Ishikawa (cell line): ENCODE measurements around the gene TSPAN11.

Experiments
- CEBPB ChIP-seq: IDR thresholded peaks from 2 replicates; pipeline ENCODE4 v1.6.1; 2012
- CREB1 ChIP-seq: IDR thresholded peaks from 2 replicates; pipeline ENCODE4 v1.6.1; 2012; ENCODE audit warnings: low read depth
- EGR1 ChIP-seq: IDR thresholded peaks from 2 replicates; pipeline ENCODE4 v1.6.1; 2012
- EP300 ChIP-seq: IDR thresholded peaks from 2 replicates; pipeline ENCODE4 v1.6.1; 2012; ENCODE audit warnings: borderline replicate concordance
- FOXM1 ChIP-seq: IDR thresholded peaks from 2 replicates; pipeline ENCODE4 v1.6.1; 2012; ENCODE audit warnings: low read depth, borderline replicate concordance
- MAX ChIP-seq: IDR thresholded peaks from 2 replicates; pipeline ENCODE4 v1.6.1; 2012
- NFIC ChIP-seq: IDR thresholded peaks from 2 replicates; pipeline ENCODE4 v1.6.1; 2012
- RAD21 ChIP-seq: IDR thresholded peaks from 2 replicates; pipeline ENCODE4 v1.6.1; 2012; ENCODE audit warnings: low read depth
- TAF1 ChIP-seq: IDR thresholded peaks from 2 replicates; pipeline ENCODE4 v1.6.1; 2012; ENCODE audit warnings: low read depth, mild to moderate bottlenecking
- TCF12 ChIP-seq: IDR thresholded peaks from 2 replicates; pipeline ENCODE4 v1.6.1; 2012; ENCODE audit warnings: low read depth
- TEAD4 ChIP-seq: IDR thresholded peaks from 2 replicates; pipeline ENCODE4 v1.6.1; 2012
- USF1 ChIP-seq: IDR thresholded peaks from 2 replicates; pipeline ENCODE4 v1.6.1; 2012
- YY1 ChIP-seq: IDR thresholded peaks from 2 replicates; pipeline ENCODE4 v1.6.1; 2012; ENCODE audit warnings: low read depth
- ZBTB7A ChIP-seq: IDR thresholded peaks from 2 replicates; pipeline ENCODE4 v1.6.1; 2012; ENCODE audit warnings: low read depth
- TF ChIP-seq, protein P1 (sequence below): IDR thresholded peaks from 2 replicates; pipeline ENCODE4 v1.6.1; 2012; ENCODE audit warnings: low read depth, mild to moderate bottlenecking

TSPAN11 gene

DNA sequence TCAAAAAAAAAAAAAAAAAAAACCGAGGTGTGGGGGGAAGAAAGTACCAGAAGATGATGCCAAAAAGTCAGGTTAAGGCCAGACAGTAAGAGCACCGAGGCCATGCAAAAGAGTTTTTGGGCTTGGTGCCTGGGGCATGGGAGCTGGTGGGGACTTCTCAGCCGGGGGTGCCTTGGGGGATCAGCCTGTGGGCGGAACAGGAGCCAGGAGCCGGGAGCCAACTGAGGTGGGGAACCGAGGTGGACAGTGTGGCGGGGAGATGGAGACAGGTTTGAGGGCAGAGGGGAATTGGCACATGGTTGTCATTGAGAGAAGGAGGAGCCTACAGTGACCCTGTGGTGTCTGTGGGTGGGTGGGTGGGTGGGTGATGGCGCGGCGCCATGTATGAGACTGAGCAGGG, 33.2 kb downstream of the TSPAN11 start:
- TF ChIP-seq, protein P1, sequence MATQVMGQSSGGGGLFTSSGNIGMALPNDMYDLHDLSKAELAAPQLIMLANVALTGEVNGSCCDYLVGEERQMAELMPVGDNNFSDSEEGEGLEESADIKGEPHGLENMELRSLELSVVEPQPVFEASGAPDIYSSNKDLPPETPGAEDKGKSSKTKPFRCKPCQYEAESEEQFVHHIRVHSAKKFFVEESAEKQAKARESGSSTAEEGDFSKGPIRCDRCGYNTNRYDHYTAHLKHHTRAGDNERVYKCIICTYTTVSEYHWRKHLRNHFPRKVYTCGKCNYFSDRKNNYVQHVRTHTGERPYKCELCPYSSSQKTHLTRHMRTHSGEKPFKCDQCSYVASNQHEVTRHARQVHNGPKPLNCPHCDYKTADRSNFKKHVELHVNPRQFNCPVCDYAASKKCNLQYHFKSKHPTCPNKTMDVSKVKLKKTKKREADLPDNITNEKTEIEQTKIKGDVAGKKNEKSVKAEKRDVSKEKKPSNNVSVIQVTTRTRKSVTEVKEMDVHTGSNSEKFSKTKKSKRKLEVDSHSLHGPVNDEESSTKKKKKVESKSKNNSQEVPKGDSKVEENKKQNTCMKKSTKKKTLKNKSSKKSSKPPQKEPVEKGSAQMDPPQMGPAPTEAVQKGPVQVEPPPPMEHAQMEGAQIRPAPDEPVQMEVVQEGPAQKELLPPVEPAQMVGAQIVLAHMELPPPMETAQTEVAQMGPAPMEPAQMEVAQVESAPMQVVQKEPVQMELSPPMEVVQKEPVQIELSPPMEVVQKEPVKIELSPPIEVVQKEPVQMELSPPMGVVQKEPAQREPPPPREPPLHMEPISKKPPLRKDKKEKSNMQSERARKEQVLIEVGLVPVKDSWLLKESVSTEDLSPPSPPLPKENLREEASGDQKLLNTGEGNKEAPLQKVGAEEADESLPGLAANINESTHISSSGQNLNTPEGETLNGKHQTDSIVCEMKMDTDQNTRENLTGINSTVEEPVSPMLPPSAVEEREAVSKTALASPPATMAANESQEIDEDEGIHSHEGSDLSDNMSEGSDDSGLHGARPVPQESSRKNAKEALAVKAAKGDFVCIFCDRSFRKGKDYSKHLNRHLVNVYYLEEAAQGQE, result no peak
- TF ChIP-seq CEBPB (no peak), TAF1 (no peak), MAX (no peak), CREB1 (no peak), USF1 (no peak), TEAD4 (no peak), RAD21 (no peak), FOXM1 (no peak), ZBTB7A (no peak), EP300 (no peak), YY1 (no peak), NFIC (no peak), EGR1 (no peak), TCF12 (no peak)

- no peak for TF ChIP-seq MAX
- no peak for TF ChIP-seq ZBTB7A
- no peak for TF ChIP-seq YY1
- no peak for TF ChIP-seq RAD21
- no peak for TF ChIP-seq EGR1
- no peak for TF ChIP-seq TCF12
- TF ChIP-seq TAF1, result no peak
These were observed 34.5 kb downstream of the TSPAN11 start for GRCh38 chr12:30961030-30961429.

DNA sequence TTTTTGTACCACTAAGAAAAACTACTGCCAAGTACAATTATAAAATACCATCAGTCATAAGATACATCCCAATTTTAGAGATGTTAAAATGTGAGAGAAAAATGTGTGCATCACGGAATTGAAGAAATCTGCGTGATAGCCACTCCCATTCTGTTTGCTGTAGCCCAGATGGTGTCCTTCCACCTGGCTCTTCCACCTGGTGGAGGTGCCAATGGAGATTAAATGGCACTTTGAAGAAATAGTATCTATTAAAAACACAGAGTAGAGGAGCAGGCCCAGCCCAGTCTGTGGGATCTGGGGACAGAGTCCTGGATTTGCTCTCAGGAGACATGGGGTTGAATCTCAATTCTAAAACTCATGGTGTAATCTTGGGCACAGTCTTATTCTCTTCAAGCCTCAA, 35.5 kb downstream of the TSPAN11 start:
- TF ChIP-seq TAF1, result no peak
- no peak for TF ChIP-seq NFIC
- TF ChIP-seq MAX, result no peak

GRCh38 chr12:30963709-30964564, 37.4 kb downstream of the TSPAN11 start:
- no peak for TF ChIP-seq TEAD4
- TF ChIP-seq RAD21, result no peak
- TF ChIP-seq TAF1, result no peak
- no peak for TF ChIP-seq CREB1
- TF ChIP-seq MAX, result no peak
- no peak for TF ChIP-seq USF1
- TF ChIP-seq EGR1, result no peak
- TF ChIP-seq, protein P1, result no peak
- no peak for TF ChIP-seq YY1
- TF ChIP-seq CEBPB, result no peak
- TF ChIP-seq FOXM1, result no peak
- TF ChIP-seq TCF12, result no peak
- TF ChIP-seq NFIC, result no peak
- no peak for TF ChIP-seq EP300
- TF ChIP-seq ZBTB7A, result no peak

DNA sequence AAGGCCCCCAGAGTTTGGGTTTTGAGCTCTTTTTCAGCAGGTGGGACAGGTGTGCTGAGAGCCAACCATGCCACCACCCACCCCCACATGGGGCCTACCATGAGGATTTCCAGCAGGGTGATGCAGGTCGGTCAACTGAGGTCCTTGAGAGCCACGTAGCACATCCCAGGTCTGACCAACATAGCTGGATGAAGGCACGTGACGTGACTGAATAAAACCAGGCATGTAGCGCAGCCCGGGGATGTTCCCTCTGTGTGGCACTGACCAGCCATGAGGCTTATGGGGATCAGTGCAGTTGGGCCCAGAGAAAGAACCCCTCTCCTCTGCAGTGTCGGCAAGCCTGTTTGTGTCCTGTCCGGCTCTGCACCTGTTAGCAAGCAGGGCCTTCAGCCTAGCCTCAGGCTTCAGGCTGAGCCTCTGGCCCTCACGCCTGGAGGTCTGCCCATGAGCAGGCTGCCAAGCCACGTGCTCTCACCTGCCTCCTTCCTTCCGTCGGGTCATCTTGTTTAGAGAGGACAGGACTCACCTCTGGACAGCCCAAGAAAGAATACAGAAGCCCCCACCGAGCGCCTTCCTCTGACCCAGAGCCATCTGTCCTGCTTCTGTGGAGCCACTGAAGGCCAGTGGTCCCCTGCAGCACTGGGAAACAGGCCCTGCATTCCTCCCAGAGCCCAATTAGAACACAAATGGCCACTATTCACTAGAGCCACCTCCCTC, 38.5 kb downstream of the TSPAN11 start:
- no peak for TF ChIP-seq NFIC
- TF ChIP-seq TCF12, result no peak
- TF ChIP-seq EP300, result no peak
- TF ChIP-seq CEBPB, result no peak
- no peak for TF ChIP-seq YY1
- no peak for TF ChIP-seq TEAD4
- TF ChIP-seq TAF1, result no peak
- no peak for TF ChIP-seq FOXM1
- no peak for TF ChIP-seq USF1
- no peak for TF ChIP-seq EGR1
- TF ChIP-seq, protein P1, result no peak
- TF ChIP-seq RAD21, result no peak
- TF ChIP-seq CREB1, result no peak
- no peak for TF ChIP-seq ZBTB7A
- no peak for TF ChIP-seq MAX
